Left hindlimb (tissue), 1 donor: ENCODE results near the gene AQP1.

ENCODE experiments used
- DNase-seq: peaks from one replicate; pipeline ENCODE4 v3.0.0-alpha.2; 2018

The AQP1 gene

GRCh38 chr7:30938435-30939316 is 27.0 kb downstream of the AQP1 start:
- DNase-seq = peak; percentile 79

DNA sequence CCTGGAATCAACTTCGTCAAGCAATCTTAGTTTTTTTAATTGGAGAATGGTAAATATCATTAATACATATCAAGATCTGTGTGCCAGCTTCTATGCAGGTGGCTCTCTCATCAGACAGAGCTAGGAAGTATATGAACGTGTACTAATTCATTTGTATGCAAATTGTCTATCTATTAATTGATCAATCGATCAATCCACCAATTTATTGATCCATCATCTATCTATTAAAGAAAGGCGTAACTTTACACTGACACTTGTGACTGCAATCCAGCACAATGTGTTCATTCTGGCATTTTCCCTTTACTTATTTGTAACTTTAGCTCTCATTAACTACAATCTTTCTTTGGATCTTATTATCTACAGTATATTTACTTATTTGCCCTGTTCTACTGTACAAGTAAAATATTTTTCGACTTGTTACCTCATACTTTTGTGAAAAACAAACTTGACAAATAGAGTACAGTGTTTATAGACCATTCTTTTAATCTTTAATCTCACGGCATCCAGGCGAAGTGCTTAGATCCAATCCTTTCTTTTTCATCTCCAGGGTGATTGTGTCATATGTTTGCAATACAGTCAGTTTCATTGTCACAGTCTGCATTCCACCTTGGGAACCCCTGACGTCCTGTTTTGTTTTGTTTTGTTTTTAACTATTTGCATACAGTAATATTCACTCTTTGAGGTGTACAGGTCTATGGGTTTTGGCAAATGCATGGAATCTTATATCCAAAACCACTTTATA is 30.1 kb downstream of the AQP1 start:
- no peak for DNase-seq

DNA sequence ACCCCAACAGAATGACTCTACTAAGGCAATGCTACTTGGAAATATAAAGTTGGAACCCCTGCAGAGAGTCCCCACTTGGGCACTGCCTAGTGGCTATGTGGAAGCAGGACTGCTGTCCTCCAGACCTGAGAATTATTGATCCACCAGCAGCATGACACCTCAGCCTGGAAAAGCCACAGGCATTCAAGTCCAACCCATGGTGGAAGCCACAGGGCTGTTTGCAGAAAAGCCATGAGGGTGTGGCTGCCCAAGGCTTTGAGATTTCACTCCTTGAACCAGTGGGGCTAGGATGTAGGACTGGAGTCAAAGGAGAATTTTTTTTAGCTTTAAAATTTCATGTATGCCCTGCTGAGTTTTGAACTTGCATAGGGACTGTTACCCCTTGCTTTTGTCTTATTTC is 38.5 kb downstream of the AQP1 start:
- DNase-seq = no peak

DNA sequence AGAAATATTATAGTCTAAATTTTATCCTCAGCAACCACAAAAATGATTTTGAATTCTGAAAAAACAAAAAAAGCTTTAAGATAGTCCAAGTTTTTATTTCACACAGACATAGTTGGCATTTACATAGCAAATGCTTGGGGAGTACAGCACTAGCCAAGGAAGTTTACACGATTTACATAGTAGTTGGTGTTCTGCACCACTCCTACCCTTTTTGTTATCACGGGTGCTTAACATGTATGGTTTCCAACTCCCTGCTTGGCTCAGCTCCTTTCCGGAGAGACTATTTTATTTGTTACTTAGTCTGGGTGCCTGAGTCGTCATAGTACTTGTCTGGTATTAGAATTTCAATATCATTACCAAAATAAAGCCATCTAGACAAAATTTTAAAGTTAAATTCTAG is 43.3 kb downstream of the AQP1 start:
- DNase-seq = no peak

DNA sequence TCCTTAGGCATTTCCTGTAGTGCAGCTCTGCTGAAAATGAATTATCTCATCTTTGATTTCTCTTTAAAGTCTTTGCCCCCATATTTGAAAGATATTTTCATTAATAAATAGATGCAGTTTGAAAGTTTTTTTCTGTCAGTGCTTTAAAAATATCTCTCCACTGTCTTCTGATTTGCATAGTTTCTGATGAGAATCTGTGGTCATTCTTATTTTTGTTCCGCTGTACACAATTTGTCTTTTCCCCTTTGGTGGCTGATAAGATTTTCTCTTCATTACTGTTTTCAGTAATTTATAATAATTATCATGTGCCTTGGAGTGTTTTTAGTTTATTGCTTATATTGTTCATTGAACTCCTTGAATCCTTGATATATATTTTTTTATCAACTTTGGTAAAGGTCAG is 45.1 kb downstream of the AQP1 start:
- DNase-seq = no peak

DNA sequence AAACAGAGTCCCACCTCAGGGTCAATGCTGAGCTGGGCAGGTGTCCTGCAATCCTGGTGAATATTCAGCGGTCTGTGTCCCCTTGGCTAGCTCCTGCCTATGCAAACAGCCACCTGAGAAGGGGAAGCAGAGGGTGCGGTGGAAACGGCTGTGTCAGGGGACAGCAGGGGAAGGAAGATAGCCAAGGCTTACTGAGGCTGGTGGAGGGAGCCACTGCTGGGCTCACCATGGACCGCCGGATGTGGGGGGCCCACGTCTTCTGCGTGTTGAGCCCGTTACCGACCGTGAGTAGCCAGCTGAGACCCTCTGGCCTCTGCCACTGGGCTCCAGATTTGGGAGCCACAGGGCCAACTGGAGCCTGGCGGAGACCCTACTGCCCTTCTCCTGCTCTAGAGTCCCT is 52.2 kb downstream of the AQP1 start, which contains the start of gene GHRHR:
GHRHR (plus strand) TSS at position 112 of the 400 bp plus-strand sequence; CDS start at position 228, 116 bp downstream.
- DNase-seq = no peak

DNA sequence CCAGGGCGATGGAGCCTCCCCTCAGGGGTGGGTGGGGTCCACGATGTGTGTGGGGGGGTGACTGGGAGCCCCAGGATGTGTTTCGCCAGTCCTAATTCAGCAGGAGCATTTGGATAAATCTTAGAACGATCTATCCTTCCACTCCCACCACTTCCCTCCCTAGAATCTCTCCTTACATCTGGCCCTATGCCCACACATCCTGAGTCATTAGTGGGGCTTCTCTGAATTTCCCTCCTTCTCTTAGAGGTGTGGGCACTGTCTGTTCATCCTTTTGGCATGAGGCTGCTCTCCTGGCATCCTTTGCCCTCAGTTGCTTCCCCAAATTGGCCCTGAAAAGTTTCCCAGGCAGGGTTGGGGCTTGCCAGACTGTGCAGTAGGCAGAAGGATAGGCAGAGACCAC is 53.7 kb downstream of the AQP1 start:
- DNase-seq = no peak

DNA sequence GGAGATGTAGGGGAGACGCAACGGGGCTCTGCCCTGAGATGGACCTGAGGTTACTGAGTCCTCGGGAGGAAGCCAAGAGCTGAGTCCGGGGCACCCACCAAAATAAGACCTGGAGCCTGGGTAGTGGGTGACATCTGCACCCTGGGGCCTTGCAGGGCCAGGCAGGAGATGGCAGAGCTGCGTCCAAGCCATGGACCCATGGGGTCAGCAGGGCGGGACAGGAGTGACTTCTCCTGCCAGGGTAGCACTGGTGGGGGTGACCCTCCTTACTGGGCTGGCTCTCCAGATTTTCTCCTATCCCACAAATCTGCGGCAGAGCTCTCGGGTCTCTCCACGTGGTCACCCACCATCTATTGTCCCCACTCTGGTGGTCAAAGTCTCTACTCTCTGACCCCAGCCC is 54.2 kb downstream of the AQP1 start:
- DNase-seq = no peak

DNA sequence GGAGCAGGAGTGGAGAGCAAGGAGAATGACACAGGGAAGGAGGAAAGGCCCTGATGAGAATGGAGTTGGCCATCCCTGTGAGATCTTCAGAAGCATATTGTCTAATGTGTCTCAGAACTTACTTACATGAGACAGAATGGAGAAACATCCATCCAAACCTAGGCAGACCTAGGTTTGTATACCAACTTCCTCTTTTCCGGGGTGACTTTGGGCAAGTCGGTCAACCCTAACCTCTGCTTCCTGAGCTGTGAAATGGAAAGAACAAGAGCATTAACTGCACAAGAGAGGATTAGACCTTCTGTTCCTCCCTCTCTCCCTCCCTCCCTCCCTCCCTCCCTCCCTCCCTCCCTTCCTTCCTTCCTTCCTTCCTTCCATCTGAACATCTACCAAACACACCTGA is 56.6 kb downstream of the AQP1 start:
- DNase-seq = no peak

DNA sequence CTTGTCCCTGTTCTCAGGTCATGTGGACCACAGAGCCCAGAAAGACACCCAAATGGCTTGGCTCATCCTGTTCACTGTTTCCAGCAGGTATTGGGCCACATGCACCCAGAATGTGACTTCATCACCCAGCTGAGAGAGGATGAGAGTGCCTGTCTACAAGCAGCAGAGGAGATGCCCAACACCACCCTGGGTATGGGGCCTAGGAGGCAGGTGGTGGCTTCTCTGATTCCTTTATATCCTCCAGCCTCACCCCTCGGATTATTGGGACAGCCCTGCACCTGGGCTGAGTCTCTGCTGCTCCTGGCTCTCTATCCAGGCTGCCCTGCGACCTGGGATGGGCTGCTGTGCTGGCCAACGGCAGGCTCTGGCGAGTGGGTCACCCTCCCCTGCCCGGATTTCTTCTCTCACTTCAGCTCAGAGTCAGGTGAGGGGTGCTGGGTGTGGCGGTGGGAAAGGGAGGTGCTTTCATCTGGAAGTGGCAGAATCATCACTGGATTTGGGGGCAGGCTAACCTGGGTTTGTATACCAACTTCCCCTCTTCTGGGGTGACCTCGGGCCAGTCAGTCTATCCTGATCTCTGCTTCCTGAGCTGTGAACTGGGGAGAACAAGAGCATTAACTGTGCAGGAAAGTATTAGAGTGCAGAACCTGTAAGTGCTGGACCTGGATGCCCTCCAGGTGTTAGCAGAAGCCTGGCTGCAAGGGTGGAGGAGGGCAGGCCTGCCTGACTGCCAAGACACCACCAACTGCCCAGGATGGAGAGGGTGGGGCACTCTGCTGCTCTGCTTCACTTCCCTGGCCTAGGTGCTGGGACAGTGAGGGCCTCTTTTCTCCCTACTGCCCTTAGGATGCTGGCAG is 57.3 kb downstream of the AQP1 start:
- no peak for DNase-seq

DNA sequence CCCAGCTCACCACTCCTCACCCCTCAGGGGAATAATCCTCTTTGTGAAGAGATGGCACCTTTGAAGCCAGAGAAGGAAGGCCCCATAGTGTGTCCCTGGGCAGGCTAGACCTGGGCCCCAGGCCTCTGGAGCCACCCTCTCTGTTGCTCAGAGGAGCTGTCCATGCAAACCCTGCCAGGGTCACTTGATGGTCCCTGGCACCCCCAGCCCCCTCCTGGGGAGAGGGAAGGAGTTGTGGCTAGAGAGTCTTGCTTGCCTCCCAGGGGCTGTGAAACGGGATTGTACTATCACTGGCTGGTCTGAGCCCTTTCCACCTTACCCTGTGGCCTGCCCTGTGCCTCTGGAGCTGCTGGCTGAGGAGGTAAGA is 57.9 kb downstream of the AQP1 start:
- no peak for DNase-seq

DNA sequence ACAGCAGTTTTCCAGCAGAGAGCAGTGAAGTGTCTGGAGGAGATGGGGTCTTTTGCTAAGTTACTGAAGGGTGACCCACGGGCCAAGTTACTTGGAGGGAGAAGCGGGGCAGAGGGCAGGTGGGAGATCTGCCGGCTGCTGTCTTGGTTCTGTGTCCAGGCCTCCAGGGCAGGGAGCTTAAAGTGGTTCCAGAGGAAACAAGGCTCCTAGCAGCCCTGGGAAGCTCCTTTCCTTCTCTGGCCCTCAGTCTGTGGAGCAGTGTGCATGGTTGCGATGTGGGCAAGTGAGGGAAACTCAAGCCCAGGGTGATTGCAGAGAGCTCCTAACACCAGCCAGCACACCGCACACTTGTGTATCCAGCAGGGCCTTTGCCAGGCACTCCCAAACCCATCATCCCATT is 58.4 kb downstream of the AQP1 start:
- no peak for DNase-seq

- DNase-seq = no peak
Measured at GRCh38 chr7:30970594-30971094, 59.0 kb downstream of the AQP1 start.

DNA sequence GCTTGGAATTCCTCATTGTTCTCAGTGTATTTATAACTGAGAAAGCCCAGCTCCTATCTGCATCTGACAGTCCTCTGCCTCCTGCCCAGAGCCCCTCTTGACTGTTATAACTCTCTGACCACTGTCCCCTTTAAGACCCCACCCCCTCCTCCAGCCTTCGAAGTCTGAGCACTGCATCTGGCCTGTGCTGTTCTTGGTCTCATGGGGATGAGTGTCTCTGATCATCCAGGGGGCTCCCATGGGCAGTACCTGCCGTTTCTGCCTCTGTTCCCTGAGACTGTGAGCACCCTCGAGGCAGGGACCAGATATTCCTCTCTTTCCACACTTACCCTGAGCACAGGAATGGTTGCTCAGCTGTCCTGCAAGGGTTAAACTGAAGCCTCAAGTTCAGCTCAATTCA is 59.8 kb downstream of the AQP1 start:
- no peak for DNase-seq

GRCh38 chr7:30971840-30972563 is 60.3 kb downstream of the AQP1 start:
- DNase-seq = no peak

DNA sequence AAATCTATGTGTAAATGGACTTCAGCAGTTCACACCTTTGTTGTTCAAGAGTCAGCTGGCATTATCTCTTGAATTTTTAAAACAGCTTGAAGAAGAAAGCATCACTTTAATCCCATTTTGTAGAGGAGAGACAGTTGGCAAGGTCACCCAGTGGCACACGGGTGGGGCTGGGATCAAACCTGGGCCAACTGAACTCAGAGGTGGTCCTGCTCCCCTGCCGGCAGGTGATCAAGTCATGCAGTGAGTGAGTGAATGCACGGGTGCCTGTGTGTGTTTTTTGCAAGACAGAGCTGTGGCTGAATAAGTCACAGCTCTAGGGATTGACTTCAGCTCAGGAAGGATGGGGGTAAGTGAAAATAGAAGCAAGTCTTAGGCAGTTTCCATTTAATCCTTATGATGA is 61.6 kb downstream of the AQP1 start:
- DNase-seq = no peak

DNA sequence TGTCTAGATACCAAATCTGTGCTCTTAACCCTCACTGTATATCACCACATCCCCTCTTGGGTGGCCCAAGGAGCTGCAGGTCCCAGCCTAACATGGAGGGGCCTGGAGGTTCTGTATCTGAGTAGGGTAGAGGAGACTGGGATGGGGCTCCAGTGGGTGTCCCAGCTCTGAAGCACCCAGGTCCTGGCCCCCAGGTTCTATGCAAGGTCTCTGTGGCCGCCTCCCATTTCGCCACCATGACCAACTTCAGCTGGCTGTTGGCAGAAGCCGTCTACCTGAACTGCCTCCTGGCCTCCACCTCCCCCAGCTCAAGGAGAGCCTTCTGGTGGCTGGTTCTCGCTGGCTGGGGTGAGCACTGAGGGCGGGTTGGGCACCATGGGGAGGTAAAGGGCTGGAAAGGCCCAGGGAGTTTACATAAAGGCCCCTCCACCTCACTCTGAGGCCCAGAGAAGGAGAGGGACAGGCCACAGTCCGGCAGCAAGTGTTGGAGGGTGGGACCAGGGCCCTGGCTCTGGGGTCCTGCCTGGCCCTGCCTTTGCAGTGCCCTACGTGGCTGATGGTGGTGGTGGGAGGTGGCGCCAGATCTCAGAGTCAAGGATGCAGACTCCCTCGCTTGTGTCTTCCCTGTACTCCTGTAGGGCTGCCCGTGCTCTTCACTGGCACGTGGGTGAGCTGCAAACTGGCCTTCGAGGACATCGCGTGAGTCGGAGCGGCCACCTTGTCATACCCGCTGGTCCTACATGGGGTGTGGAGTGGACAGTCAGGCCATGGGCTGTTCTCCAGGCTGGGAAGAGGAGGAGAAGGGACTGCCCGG is 62.3 kb downstream of the AQP1 start:
- no peak for DNase-seq

- no peak for DNase-seq
Measured at GRCh38 chr7:30974605-30975255, 63.1 kb downstream of the AQP1 start.
